Measurements from ENCODE around the gene TPMT.
A peak's percentile ranks its signal among the peaks of the same experiment; 100 is the strongest.
"Not testable (repeated sequence)": the region's sequence is repeated elsewhere in the genome, so short reads cannot be mapped to it uniquely, and the experiment has no call there.

Gene TPMT

DNA sequence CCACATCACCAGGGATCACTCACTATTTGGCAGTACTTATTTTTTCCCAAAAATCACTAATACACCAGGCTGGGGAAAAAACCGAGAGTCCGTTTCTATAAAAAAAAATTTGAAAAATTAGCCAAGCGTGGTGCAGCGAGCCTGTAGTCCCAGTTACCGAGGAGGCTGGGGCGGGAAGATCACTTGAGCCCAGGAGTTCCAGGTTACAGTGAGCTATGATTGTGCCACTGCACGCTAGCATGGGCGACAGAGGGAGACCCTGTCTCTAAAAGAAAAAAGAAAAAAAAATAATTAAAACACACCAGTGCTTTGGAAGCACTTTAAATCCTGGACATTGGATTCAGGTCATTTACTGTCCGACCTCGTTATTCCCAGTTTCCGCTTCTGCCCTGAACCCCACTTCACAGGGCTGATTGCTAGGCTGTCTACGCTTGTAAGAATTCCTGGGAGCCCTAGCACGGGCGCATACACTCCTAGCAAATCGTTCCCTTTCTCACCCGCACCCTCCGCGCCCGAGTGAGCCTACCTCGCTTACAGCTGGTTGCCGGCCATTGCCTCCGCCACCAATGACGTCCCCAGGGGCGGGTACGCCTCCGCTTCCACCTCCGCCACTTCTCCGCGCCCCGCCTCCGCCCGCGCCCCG lies at the start of gene TPMT:
Gene TPMT (minus strand): TSS at position 571 of the 643 bp plus-strand sequence. CDS start 5,950 bp downstream, outside the sequence.
- DNase-seq: peak in 29 of 42 donors; percentile 12 to 62 (median 32)
- intact Hi-C loops (cut with DNase I): loop anchor here (2.0 kb wide), 1 partner anchor 110 kb away; the partner anchor contains the start of gene DEK

DNA sequence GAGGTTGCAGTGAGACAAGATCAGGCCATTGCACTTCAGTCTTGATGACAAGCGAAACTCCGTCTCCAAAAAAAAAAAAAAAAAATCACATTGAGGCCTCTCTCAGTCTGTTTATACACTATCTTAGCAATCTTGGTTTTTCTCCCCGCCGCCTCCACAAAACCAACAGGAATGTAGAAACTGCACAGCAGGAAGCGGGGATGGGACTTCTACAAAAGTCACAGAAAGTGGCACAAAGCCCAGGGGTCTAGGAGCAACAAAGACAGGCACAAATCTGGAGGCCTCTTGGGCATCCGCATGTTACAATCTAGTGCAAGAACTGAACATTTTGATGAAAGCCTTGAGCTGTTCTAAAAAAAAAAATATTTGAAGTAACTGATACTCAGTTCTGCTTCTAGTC lies 48.9 kb upstream of the TPMT start:
- intact Hi-C loops (cut with DNase I): no loop called here
- DNase-seq: no peak

DNA sequence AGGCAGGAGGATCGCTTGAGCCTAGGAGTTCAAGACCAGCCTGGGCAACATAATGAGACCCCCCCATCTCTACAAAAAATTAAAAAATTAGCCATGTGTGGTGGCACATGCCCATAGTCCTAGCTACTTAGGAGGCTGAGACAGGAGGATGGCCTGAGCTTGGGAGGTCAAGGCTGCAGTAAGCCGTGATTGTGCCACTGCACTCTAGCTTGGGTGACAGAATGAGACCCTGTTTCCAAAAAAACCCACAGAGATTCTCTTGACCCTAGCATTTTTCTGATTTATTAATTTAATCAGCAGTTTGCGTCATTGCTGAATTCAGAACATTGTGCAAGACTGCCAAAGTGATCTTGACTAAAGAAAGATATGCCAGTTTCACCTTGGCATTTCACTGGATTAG lies 37.1 kb upstream of the TPMT start:
- intact Hi-C loops (cut with DNase I): no loop called here

DNA sequence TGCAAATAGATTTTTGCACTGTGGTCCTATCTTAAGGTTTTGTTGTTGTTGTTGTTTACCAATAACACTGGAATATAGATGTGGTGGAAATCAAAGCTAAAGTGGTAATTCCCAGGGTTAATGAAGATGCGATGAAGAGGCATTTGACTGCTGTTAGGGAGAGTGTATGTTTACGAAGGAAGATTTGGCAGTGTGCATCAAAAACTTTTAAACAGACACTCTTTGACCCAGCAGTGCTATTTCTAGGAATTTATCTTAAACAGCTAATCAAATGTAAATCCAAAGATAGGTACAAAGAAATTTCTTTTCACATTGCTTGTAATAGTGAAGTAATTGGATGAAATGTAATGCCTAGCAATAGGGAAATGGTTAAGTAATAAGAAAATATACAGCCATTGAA lies 34.3 kb upstream of the TPMT start:
- intact Hi-C loops (cut with DNase I): no loop called here
- no peak for DNase-seq

More for the DNA sequence above, 37.1 kb upstream of the TPMT start:
- no peak for DNase-seq

DNA sequence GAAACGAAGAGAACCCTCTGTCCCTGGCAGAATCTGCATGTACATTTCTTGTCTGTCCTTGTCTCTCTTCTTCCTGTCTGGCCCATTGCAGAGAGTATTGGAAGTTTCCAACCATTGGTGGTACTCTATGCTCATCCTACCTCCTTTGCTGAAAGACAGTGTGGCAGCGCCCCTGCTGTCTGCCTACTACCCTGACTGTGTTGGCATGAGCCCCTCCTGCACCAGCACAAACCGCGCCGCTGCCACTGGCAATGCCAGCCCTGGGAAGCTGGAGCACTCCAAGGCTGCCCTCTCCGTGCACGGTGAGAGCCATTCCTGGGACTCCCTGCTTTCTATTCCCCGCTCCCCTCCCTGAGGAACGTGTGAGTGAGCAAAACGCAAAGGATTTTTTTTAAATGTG lies 32.8 kb upstream of the TPMT start:
- intact Hi-C loops (cut with DNase I): no loop called here
- DNase-seq: no peak

DNA sequence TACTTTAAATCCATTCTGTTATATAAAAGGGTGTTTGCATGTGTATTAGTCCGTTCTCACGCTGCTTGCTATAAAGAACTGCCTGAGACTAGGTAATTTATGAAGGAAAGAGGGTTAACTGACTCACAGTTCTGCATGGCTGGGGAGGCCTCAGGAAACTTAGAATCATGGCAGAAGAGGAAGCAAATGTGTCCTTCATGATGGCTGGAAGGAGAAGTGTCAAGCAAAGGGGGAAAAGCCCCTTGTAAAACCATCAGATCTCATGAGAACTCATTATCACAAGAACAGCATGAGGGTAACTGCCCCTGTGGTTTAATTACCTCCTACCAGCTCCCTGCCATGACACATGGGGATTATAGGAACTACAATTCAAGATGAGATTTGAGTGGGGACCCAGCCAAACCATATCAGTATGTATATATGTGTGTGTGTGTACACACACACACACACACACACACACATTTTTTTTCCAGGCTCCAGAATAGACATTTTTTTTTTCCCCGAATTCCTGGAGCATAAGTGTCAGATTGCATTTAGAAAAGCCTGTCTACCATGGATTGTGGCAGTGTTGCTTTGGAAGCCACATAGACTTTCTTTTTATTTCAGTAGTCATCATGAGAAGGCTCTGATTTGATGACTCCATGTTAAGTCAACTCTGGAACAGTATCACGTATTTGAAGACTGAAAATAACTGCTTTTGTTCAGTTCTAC lies 31.8 kb upstream of the TPMT start:
- intact Hi-C loops (cut with DNase I): no loop called here
- no peak for DNase-seq

DNA sequence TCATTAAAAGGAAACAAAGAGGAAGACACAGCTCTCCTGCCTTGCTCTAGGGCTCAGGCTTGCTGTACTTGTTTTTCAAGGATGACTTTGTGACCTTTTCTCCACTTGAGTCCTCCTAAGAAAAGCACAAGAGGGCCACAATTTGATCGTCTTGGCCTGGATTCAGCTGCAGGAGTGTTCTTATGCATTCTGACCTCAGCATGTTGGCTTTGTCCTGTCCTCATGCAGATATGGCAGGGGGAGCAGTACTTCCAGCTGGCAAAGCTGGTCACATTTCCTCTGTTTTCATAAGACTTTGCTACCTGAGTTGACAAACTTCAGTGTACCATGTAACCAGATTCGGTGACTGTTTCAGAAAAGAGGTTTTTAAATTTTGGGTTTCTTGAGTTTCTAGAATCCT lies 31.2 kb upstream of the TPMT start:
- DNase-seq: no peak
- intact Hi-C loops (cut with DNase I): no loop called here

DNA sequence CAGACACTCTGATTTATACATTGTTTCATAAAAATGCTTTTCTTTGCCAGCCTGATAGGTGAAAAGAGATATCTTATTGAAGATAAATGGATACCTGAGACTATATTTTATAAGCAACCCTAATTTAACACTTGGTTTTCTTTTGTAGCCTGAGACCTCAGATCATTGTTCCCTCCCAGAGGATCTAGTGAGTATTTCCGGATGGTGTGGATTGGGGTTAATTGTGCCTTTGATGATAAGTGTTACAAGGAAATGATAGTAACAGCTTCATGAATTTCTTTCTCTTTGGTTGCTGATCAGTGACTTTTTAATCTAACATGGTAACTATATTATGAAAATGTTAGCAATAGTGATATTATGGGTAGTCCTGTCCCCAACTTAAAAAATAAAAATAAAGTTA lies 30.7 kb upstream of the TPMT start:
- DNase-seq: no peak
- intact Hi-C loops (cut with DNase I): no loop called here

DNA sequence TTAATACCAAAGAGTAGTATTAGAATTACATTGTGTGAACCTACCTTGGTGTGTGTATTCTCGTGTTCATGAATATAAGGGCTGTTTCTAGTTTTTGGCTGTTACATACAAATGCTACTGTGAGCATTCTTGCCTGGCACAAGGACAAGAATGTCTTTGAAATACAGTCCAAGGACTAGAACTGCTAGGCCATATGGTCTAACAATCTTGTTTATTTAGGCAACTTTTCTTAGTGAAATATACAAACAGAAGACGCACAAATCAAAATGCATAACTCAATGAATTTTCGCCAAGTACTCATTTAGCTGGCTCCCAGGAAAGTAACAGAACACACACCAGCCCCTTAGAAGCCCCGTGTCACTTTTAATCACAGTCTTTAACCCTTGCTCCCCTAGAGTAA lies 28.9 kb upstream of the TPMT start:
- intact Hi-C loops (cut with DNase I): no loop called here
- no peak for DNase-seq

DNA sequence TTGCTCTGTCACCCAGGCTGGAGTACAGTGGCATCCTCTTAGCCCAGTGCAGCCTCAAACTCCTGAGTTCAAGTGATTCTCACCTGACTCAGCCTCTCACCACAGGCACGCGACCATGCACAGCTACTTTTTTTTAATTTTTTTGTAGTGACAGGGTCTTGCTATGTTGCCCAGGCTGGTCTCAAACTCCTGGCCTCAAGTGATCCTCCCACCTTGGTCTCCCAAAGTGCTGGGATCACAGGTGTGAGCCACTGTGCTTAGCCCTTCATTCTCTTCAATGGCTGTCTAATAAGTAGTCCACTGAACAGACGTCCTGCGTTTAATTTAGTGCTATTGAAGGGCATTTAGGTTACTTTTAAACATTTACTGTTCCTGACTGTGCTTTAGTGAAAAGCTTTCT lies 27.7 kb upstream of the TPMT start:
- no peak for DNase-seq
- intact Hi-C loops (cut with DNase I): no loop called here

DNA sequence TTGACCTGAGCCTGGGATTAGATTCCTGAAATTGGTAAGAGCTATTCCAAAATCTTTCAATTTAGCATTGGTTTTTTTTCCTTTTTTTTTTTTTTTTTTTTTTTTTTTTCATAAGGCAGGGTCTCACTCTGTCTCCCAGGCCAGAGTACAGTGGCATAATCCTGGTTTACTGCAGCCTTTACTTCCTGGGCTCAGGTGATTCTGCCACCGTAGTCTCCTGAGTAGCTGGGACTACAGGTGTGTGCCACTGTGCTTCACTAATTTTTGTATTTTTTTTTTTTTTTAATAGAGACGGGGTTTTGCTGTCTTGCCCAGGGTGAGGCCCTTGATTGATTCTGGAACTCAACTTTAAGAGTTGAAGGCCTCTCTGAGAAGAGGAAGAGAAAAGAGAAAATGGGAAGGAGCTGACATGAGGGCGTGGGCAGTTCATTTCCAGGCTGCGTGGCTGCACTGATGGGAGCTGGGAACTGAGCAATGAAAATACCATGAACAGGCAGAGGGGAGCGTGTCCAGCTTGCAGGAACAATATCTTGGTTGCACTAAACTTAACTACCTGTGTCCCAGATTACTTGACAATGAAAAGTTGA lies 25.0 kb upstream of the TPMT start:
- DNase-seq: peak in 20 of 42 donors; percentile 10 to 54 (median 33)
- intact Hi-C loops (cut with DNase I): no loop called here

DNA sequence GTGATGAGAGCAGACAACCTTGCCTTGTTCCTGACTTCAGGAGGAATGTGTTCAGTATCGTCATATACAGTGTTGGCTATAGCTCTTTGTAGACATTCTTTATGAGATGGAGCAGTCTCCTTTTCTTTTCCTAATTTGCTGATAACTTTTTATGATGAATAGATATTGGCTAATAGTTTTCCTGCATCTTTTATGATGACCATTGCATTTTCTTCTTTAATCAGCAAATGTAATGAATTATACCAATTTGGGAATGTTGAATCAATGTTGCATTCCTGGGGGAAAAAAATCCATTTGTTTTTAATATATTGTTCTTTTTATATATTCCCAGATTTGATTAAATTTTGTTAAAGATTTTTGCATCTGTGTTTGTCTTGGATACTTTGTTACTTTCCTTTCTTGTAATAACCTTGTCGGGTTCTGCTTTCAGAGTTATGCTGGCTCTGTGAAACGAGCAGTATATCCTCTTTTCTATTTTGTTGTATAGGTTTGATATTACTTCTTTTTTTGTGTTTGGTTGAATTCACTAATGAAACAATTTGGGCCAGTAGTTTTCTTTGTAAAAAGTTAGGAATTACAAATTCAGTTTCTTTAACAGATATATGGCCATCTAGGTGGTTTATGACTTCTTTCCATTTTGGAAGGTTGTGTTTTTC lies 24.2 kb upstream of the TPMT start:
- intact Hi-C loops (cut with DNase I): no loop called here
- no peak for DNase-seq

DNA sequence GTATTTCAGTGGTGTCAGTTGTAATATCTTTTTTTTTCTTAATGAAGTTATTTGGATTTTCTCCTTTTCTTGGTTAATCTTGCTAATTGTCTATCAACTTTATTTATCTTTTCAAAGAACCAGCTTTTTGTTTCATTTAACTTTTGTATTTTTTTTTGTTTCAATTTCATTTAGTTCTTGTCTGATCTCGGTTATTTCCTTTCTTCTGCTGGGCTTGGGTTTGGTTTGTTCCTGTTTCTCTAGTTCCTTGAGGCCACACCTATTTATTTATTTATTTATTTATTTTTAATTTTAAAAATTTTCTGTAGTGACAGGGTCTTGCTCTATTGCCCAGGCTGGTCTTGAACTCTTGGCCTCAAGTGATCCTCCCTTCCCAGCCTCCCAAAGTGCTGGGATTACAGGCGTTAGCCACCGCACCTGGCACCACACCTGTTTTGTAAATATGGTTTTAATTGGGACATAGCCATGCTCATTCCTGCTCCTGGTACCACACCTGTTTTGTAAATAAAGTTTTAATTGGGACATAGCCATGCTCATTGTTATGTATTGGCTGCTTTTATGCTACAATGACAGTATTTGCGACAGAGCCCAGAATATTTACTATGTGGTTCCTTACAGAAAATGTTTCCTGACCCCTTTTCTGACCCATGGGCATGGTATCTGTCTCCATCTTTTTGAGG lies 22.5 kb upstream of the TPMT start:
- intact Hi-C loops (cut with DNase I): no loop called here
- no peak for DNase-seq

DNA sequence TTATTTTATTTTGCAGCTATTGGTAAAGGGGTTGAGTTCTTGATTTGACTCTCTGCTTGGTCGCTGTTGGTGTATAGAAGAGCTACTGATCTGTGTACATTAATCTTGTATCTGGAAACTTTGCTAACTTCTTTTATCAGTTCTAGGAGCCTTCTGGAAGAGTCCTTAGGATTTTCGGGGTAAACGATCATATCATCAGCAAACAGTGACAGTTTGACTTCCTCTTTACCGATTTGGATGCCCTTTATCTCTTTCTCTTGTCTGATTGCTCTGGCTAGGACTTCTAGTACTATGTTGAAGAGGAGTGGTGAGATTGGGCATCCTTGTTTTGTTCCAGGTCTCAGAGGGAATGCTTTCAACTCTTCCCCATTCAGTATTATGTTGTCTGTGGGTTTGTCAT lies 21.3 kb upstream of the TPMT start:
- DNase-seq; intact Hi-C loops (cut with DNase I): not testable (repeated sequence)

DNA sequence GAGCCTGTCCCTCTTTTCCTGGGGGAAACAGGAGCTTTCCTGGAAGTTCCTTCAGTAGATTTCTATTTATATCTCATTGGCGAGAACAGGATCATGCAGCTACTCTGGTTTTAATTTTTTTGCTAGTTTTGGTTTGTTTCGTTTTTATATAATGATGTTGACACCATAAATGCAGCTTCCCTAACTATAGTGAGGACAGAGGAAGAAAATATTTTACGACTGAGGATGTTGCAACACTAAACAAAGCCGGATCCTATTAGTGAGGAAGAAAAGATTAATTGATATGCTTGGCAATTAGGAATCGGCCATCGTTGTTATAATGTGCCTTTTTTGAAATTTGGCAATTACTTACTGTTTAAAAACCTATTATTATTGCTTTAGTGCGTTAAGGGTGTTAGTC lies 17.0 kb upstream of the TPMT start:
- intact Hi-C loops (cut with DNase I): no loop called here
- DNase-seq: no peak

DNA sequence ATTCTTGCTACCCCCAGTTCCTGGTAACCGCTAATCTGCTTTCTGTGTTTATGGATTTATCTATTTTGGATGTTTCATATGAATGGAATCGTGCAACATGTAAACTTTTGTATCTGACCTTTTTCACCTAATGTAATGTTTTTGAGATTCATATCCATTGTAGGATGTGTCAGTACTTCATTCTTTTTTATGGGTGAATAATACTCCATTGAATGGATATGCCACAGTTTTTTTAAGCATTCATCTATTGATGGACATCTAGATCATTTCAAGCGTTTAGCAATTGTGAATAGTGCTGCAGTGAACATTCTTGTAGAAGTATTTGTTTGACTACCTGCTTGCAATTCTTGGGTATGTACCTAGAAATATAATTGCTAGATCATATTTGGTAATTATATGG lies 13.4 kb upstream of the TPMT start:
- intact Hi-C loops (cut with DNase I): no loop called here
- no peak for DNase-seq

DNA sequence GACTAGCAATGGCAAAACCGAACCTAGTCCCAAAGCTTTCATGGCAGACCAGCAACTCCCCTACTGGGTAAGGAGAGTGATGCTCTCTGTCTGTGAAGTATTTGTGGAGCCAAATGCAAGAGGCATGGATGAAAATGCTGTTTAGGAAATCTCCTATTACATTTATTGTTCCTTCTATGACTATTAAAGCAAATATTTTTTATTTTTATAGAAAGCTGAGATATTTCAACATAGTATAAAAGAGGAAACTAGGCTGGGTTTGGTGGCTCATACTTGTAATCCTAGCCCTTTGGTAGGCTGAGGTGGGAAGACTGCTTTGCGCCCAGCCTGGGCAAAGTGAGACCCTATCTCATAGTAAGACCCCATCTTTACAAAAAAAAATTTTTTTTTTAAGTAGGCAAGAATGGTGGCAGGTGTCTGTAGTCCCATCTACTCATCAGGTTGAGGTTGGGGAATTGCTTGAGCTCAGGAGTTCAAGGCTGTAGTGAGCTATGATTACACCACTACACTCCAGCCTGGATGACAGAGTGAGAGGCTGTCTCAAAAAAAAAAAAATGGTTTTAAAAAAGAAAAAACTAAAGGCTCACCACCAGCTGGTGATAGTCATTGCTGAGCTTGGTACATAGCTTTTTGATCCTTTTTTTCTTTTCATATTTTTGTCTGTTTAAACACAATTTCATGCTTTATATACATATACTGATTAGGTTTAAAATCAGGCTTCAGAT lies 11.6 kb upstream of the TPMT start:
- DNase-seq: no peak
- intact Hi-C loops (cut with DNase I): no loop called here

DNA sequence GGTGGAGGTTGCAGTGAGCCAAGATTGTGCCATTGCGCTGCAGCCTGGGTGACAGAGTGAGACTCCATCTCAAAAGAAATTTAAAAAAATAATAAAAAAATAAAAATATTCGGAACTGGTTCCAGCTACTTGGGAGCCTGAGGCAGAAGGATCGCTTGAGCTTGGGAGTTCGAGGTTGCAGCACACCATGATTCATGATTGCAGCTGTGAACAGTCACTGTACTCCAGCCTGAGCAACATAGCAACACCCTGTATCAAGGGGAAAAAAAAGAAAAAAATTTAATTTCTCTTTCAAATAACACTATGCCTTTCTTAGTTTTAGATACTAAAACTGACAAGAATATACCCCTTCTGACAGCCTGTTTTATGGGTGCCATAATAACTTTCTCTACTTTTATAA lies 10.9 kb upstream of the TPMT start:
- intact Hi-C loops (cut with DNase I): no loop called here
- no peak for DNase-seq

DNA sequence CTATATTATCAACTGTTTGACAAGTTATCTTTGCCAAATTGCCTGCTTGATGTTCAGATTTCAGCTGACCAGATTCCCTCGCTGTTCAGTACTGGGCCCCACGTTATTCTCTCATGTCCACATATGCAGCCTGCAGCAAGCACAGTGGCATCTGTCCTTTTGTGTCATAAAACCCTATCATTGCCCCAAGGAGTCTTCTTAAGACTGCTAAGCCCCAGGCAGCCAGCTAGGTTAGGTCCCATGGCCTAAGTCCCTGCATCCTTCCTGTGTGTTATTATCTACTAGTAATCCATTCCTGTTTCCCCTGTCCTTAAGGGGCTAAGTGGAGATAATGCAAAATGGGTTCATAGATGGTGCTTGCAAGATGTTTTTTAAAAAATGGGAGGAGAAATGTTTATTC lies 7.5 kb upstream of the TPMT start:
- intact Hi-C loops (cut with DNase I): no loop called here
- no peak for DNase-seq
